G401.6 (cell line): ENCODE measurements around the gene FAM210A.

ENCODE experiments used
- FAIRE-seq: peaks from 2 replicates; lab custom pipeline; 2012; peaks lifted over from hg19 to GRCh38; lab: Jason Lieb, UNC

FAM210A gene

GRCh38 chr18:13620818-13621445, 105.4 kb downstream of the FAM210A start:
- no peak for FAIRE-seq

GRCh38 chr18:13620206-13620672, 106.1 kb downstream of the FAM210A start:
- no peak for FAIRE-seq

GRCh38 chr18:13619505-13620205, 106.7 kb downstream of the FAM210A start:
- no peak for FAIRE-seq

GRCh38 chr18:13618760-13619438, 107.5 kb downstream of the FAM210A start:
- no peak for FAIRE-seq

GRCh38 chr18:13617826-13618515, 108.4 kb downstream of the FAM210A start:
- no peak for FAIRE-seq

- no peak for FAIRE-seq
These were observed 109.8 kb downstream of the FAM210A start for GRCh38 chr18:13616525-13617035.

- FAIRE-seq = no peak
These were observed 110.3 kb downstream of the FAM210A start for GRCh38 chr18:13616041-13616440.

- no peak for FAIRE-seq
These were observed 110.9 kb downstream of the FAM210A start for GRCh38 chr18:13615432-13615861.

- FAIRE-seq = no peak
These were observed 111.6 kb downstream of the FAM210A start for GRCh38 chr18:13614641-13615288.

GRCh38 chr18:13613591-13614501, 112.5 kb downstream of the FAM210A start:
- no peak for FAIRE-seq
